Hepatocyte (in vitro differentiated cells): ENCODE measurements around the gene TELO2. TPM values are rescaled to one million over a fixed set of nuclear protein-coding genes. Genes with fewer than 3 reads are reported as not detected.

Experiments
- DNase-seq: peaks from one replicate; pipeline ENCODE4 v3.0.0-alpha.2; 2016; ENCODE audit warnings: low spot score
- H2AFZ ChIP-seq: fragments of 200-600 bp; sonication (generic); 2 replicates; pipeline ENCODE4 v1.6.0; 2016; ENCODE audit warnings: antibody characterized with exemption, mild to moderate bottlenecking
- H3K27ac ChIP-seq: fragments of 200-600 bp; sonication (generic); 2 replicates; pipeline ENCODE4 v1.5.1; 2016; ENCODE audit warnings: mild to moderate bottlenecking
- H3K27me3 ChIP-seq: fragments of 200-600 bp; sonication (generic); 2 replicates; pipeline ENCODE4 v1.6.1; 2016
- H3K36me3 ChIP-seq: fragments of 200-600 bp; sonication (generic); replicated peaks from 2 replicates; pipeline ENCODE4 v1.5.1; 2016; ENCODE audit warnings: low read depth; ENCODE audit not compliant: insufficient read depth
- H3K4me1 ChIP-seq: fragments of 200-600 bp; sonication (generic); 2 replicates; pipeline ENCODE4 v1.5.1; 2016; ENCODE audit warnings: mild to moderate bottlenecking, moderate library complexity; ENCODE audit not compliant: insufficient read depth
- H3K4me2 ChIP-seq: fragments of 200-600 bp; sonication (generic); 2 replicates; pipeline ENCODE4 v1.6.0; 2016
- H3K4me3 ChIP-seq: fragments of 200-600 bp; sonication (generic); 2 replicates; pipeline ENCODE4 v1.5.1; 2016; ENCODE audit warnings: mild to moderate bottlenecking
- H3K79me2 ChIP-seq: fragments of 200-600 bp; sonication (generic); 2 replicates; pipeline ENCODE4 v1.6.0; 2017; ENCODE audit warnings: mild to moderate bottlenecking
- H3K9me2 ChIP-seq: fragments of 200-600 bp; sonication (generic); replicated peaks from 2 replicates; pipeline ENCODE4 v1.6.0; 2017; ENCODE audit warnings: mild to moderate bottlenecking; ENCODE audit not compliant: insufficient read depth
- H3K9me3 ChIP-seq: fragments of 200-600 bp; sonication (generic); 2 replicates; pipeline ENCODE4 v1.5.1; 2016; ENCODE audit warnings: low read depth, mild to moderate bottlenecking
- H4K20me1 ChIP-seq: fragments of 200-600 bp; sonication (generic); 2 replicates; pipeline ENCODE4 v1.6.0; 2016; ENCODE audit warnings: mild to moderate bottlenecking; ENCODE audit not compliant: insufficient read depth, poor library complexity, severe bottlenecking
- EZH2 ChIP-seq: fragments of 200-600 bp; sonication (generic); IDR thresholded peaks from 2 replicates; pipeline ENCODE4 v1.6.1; 2016; ENCODE audit warnings: antibody characterized with exemption, mild to moderate bottlenecking, borderline replicate concordance
- EZH2phosphoT487 ChIP-seq: fragments of 200-600 bp; sonication (generic); IDR thresholded peaks from one replicate; pipeline ENCODE4 v1.6.1; 2018; ENCODE audit warnings: antibody characterized with exemption, mild to moderate bottlenecking, low read depth, moderate library complexity; ENCODE audit not compliant: unreplicated experiment, severe bottlenecking
- WGBS: methylation state at CpG from one replicate; pipeline ENCODE4 v1.1.6; 2016; ENCODE audit warnings: low lambda C conversion rate; ENCODE audit errors: missing lambda C conversion rate; 5-methylcytosine and 5-hydroxymethylcytosine counted together
- polyA plus RNA-seq: library from polyadenylated mRNA; unstranded; fragments of >200 nt; fragmentation: Nextera tagmentation; extraction: Ambion mirVana; gene quantifications from 2 replicates; pipeline ENCODE4 v1.2.1, GENCODE V29; 2016
- total RNA-seq: library from RNA; depleted of rRNA; stranded (reverse); fragments of >200 nt; gene quantifications from 2 replicates; pipeline ENCODE4 v1.2.3, GENCODE V29; 2014
- TF ChIP-seq, protein P1 (sequence below): fragments of 200-600 bp; sonication (generic); IDR thresholded peaks from 2 replicates; pipeline ENCODE4 v1.5.1; 2016; ENCODE audit warnings: antibody characterized with exemption, mild to moderate bottlenecking; ENCODE audit not compliant: poor library complexity

Gene TELO2
- total and polyA plus RNA-seq, 2 experiments from 2014 or later: 22.8 to 50.9 TPM

DNA sequence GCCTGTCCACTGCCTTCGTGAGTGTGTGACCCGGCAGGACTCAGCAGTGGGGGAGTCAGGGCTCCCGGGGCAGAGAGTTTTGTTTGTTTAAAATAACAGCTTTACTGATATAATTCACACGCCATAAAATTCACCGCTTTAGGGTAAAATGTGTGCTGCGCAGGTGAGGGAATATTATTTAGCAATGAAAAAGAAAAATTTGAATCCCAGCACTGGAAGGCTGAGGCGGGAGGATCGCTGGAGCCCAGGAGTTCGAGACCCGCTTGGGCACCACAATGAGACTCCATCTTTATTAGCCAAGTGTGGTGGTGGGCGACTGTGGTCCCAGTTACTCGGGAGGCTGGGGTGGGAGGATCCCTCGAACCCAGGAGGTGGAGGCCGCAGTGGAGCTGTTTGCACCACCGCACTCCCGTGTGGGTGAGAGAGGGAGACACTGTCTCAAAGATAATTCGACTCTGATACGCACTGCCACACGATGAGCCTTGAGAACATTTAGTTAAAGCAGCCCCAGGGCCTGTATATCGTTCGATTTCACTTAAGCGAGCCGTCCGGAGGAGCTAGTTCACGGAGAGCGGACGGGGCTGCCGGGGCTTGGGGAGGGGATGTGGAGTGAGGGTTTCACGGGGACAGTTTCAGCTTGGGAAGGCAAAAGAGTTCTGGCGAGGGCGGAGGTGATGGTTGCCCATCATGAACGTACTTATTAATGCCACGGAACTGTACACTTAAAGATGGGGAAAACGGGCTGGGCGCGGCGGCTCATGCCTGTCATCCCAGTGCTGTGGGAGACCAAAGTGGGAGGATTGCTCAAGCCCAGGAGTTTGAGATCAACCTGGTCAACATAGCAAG lies 10.2 kb downstream of the TELO2 start:
- H2AFZ ChIP-seq: no peak overlapping the region
- H3K4me3 ChIP-seq: no peak overlapping the region
- no peaks in the 10 kb centered on the region for H4K20me1 ChIP-seq
- no peaks in the 10 kb centered on the region for H3K9me2 ChIP-seq
- H3K79me2 ChIP-seq: no peaks in the 10 kb centered on the region
- no peak overlapping the region for H3K27ac ChIP-seq
- TF ChIP-seq, protein P1, sequence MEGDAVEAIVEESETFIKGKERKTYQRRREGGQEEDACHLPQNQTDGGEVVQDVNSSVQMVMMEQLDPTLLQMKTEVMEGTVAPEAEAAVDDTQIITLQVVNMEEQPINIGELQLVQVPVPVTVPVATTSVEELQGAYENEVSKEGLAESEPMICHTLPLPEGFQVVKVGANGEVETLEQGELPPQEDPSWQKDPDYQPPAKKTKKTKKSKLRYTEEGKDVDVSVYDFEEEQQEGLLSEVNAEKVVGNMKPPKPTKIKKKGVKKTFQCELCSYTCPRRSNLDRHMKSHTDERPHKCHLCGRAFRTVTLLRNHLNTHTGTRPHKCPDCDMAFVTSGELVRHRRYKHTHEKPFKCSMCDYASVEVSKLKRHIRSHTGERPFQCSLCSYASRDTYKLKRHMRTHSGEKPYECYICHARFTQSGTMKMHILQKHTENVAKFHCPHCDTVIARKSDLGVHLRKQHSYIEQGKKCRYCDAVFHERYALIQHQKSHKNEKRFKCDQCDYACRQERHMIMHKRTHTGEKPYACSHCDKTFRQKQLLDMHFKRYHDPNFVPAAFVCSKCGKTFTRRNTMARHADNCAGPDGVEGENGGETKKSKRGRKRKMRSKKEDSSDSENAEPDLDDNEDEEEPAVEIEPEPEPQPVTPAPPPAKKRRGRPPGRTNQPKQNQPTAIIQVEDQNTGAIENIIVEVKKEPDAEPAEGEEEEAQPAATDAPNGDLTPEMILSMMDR: no peak
- no peak for TF ChIP-seq EZH2phosphoT487
- no peaks in the 10 kb centered on the region for H3K36me3 ChIP-seq
- H3K4me1 ChIP-seq: no peaks in the 10 kb centered on the region
- H3K4me2 ChIP-seq: no peak overlapping the region
- no peaks in the 10 kb centered on the region for H3K27me3 ChIP-seq
- WGBS: 97% methylated on average over 34 of the region's 37 CpGs
- DNase-seq: no peak
- H3K9me3 ChIP-seq: no peaks in the 10 kb centered on the region

DNA sequence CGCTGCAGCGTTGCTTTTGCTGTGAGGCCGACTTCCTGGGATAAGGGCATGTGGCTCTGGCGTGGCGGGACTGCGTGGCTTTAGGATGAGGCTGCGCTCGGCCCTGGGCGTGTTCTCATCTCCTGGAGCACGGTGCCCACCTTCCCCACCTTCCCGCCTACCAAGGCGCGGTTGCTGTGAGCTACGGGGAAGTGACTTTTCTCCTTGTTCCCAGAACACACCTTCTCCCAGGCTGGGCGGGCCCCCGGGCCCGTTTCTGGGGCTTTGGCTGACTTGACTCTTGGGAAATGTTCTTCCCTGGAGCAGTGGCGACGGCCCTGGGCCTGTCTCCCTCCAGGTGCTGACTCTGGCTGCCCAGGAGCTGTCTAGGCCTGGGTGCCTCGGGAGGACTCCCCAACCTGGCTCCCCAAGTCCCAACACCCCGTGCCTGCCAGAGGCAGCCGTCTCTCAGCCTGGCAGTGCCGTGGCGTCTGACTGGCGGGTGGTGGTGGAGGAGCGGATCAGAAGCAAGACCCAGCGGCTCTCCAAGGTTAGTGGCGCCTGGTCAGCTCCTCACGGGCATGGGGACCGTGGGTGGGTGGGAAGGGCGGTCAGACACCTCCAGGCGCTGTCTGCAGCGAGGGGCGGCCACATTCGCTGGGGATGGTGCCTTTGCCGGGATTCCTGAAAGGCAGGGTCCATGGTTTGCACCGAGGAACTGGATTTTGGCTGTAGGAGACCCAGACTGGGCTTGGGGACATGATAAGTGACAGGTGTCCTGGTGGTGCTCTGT lies 12.1 kb downstream of the TELO2 start:
- TF ChIP-seq, protein P1: no peak
- TF ChIP-seq EZH2phosphoT487 (no peak), EZH2 (no peak)
- Histone ChIP-seq H3K4me1 (no peaks in the 10 kb centered on the region), H3K27me3 (no peaks in the 10 kb centered on the region), H3K79me2 (no peaks in the 10 kb centered on the region), H3K27ac (no peak overlapping the region), H4K20me1 (no peaks in the 10 kb centered on the region), H3K9me2 (no peaks in the 10 kb centered on the region), H3K36me3 (no peaks in the 10 kb centered on the region), H2AFZ (no peak overlapping the region), H3K9me3 (no peaks in the 10 kb centered on the region), H3K4me3 (no peak overlapping the region), H3K4me2 (no peak overlapping the region)
- no peak for DNase-seq
- 95% methylated on average over 37 of the region's 37 CpGs for WGBS

DNA sequence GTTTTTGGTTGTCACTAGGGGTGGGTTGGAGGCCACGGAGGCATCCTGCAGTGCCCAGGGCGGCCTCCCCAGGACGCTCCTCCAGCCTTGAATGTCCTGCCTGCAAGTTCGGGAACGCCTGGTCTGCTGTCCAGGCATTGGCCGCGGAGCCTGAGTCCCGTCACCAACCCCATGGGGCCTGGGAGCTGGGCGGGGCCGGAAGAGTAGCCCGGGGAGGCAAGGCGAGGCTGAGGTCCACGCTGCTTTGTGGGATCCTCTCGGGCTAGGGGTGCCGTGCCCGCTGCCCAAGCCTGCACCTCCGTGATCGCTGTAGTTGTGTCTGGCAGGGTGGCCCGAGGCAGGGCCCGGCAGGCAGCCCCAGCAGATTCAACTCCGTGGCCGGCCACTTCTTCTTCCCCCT lies 12.8 kb downstream of the TELO2 start:
- Histone ChIP-seq H3K27me3 (no peaks in the 10 kb centered on the region), H3K9me2 (no peaks in the 10 kb centered on the region), H4K20me1 (no peaks in the 10 kb centered on the region), H3K36me3 (no peaks in the 10 kb centered on the region), H3K27ac (no peak overlapping the region), H3K4me2 (no peak overlapping the region), H3K4me3 (no peak overlapping the region), H2AFZ (no peak overlapping the region), H3K4me1 (no peaks in the 10 kb centered on the region), H3K79me2 (no peaks in the 10 kb centered on the region), H3K9me3 (no peaks in the 10 kb centered on the region)
- 97% methylated on average over 22 of the region's 22 CpGs for WGBS
- TF ChIP-seq EZH2 (no peak), EZH2phosphoT487 (no peak)
- TF ChIP-seq, protein P1: no peak
- DNase-seq: no peak
